B cell (primary cell): ENCODE results near the gene PP2D1. TPM values are rescaled to one million over a fixed set of nuclear protein-coding genes. Genes with fewer than 3 reads are reported as not detected.
"Not testable (repeated sequence)": the region's sequence is repeated elsewhere in the genome, so short reads cannot be mapped to it uniquely, and the experiment has no call there.

ENCODE experiments used
- ATAC-seq: fragments of 200-7000 bp; cut with Tn5 transposase; one replicate; pipeline ENCODE4 v1.10.0; 2021; ENCODE audit warnings: low read depth, mild to moderate bottlenecking, moderate number of reproducible peaks, moderate library complexity
- CTCF ChIA-PET: fragments of 350-600 bp; sonication (Branson Sonifier 250); formaldehyde crosslinking; loops from one replicate; lab custom pipeline; 2021; ENCODE audit warnings: antibody characterized with exemption, inconsistent platforms; lab: Charles Lee
- POLR2A ChIA-PET: fragments of 350-600 bp; sonication (Branson Sonifier 250); formaldehyde crosslinking; loops from one replicate; lab custom pipeline; 2021; ENCODE audit warnings: antibody characterized with exemption; lab: Charles Lee
- DNase-seq: peaks from one replicate; pipeline ENCODE4 v3.0.0; 2013
- H2AFZ ChIP-seq: 2 replicates; pipeline ENCODE4 v1.6.1; 2012; ENCODE audit warnings: mild to moderate bottlenecking, low read depth, low read length; ENCODE audit not compliant: insufficient read depth, poor library complexity, severe bottlenecking
- H3K27ac ChIP-seq, 2 donors: 1 replicate in 1 of 2; 2 replicates in 1 of 2; pipeline ENCODE4 v1.5.1; 2012 to 2013; ENCODE audit warnings: low read length in 2 of 2, mild to moderate bottlenecking in 2 of 2, moderate library complexity in 1 of 2
- H3K27me3 ChIP-seq, 4 experiments: fragments of 200-600 bp in 1 of 4; sonication (generic) in 1 of 4; replicated peaks in 1 of 4; 1 replicate in 2 of 4; 2 replicates in 2 of 4; pipeline versions ENCODE4 v1.6.1 to v1.7.0; 2013 to 2016; ENCODE audit warnings: low read length in 3 of 4, mild to moderate bottlenecking in 2 of 4, mixed read lengths in 1 of 4, moderate library complexity in 1 of 4; ENCODE audit not compliant: insufficient read depth in 4 of 4, control insufficient read depth in 3 of 4; ENCODE audit errors: control extremely low read depth in 1 of 4
- H3K36me3 ChIP-seq, 2 experiments: replicated peaks in 1 of 2; 1 replicate in 1 of 2; 2 replicates in 1 of 2; pipeline versions ENCODE4 v1.6.1 to v1.7.1; 2013; ENCODE audit warnings: low read length in 1 of 2; ENCODE audit not compliant: insufficient read depth in 2 of 2, control insufficient read depth in 1 of 2; ENCODE audit errors: control extremely low read depth in 1 of 2, extremely low read depth in 1 of 2
- H3K4me1 ChIP-seq, 2 donors: fragments of 200-600 bp in 1 of 2; sonication (generic) in 1 of 2; 1 replicate in 1 of 2; 2 replicates in 1 of 2; pipeline versions ENCODE4 v1.5.1 to v1.6.1; 2013 to 2017; ENCODE audit warnings: low read length in 2 of 2; ENCODE audit not compliant: control insufficient read depth in 2 of 2, insufficient read depth in 2 of 2
- H3K4me2 ChIP-seq: replicated peaks from 2 replicates; pipeline ENCODE3; 2012; ENCODE audit warnings: mild to moderate bottlenecking, low read depth, low read length; ENCODE audit not compliant: poor library complexity, severe bottlenecking
- H3K4me3 ChIP-seq, 5 experiments: fragments of 200-600 bp in 1 of 5; sonication (generic) in 1 of 5; 1 replicate in 3 of 5; 2 replicates in 2 of 5; pipeline versions ENCODE4 v1.5.1 to v1.7.0; 2011 to 2016; ENCODE audit warnings: low read length in 4 of 5, mild to moderate bottlenecking in 4 of 5, low read depth in 2 of 5, control low read depth in 1 of 5, moderate library complexity in 1 of 5; ENCODE audit not compliant: insufficient read depth in 1 of 5; ENCODE audit errors: control extremely low read depth in 1 of 5, extremely low read depth in 1 of 5
- H3K79me2 ChIP-seq: fragments of 200-600 bp; sonication (generic); one replicate; pipeline ENCODE4 v1.6.0; 2016; ENCODE audit warnings: low read length; ENCODE audit not compliant: control insufficient read depth, insufficient read depth
- H3K9ac ChIP-seq: fragments of 200-600 bp; sonication (generic); 2 replicates; pipeline ENCODE4 v1.6.1; 2017; ENCODE audit warnings: mild to moderate bottlenecking, low read length, moderate library complexity
- H3K9me3 ChIP-seq, 3 donors: one replicate each; pipeline versions ENCODE4 v1.6.1 to v1.7.1; 2013; ENCODE audit warnings: low read length in 2 of 3; ENCODE audit not compliant: control insufficient read depth in 2 of 3, insufficient read depth in 1 of 3; ENCODE audit errors: control extremely low read depth in 1 of 3
- H4K20me1 ChIP-seq: 2 replicates; pipeline ENCODE4 v1.6.0; 2012; ENCODE audit warnings: mild to moderate bottlenecking, low read length; ENCODE audit not compliant: insufficient read depth, control insufficient read depth, poor library complexity, severe bottlenecking
- H3K27ac Mint-ChIP-seq: one replicate; pipeline ENCODE4 v1.8.0; 2021; ENCODE audit warnings: mixed read lengths
- H3K27me3 Mint-ChIP-seq: one replicate; pipeline ENCODE4 v1.8.0; 2021; ENCODE audit warnings: mixed read lengths
- H3K4me1 Mint-ChIP-seq: one replicate; pipeline ENCODE4 v1.8.0; 2021; ENCODE audit warnings: mixed read lengths
- H3K4me3 Mint-ChIP-seq: one replicate; pipeline ENCODE4 v1.8.0; 2021; ENCODE audit warnings: mixed read lengths
- H3K9me3 Mint-ChIP-seq: one replicate; pipeline ENCODE4 v1.8.0; 2022; ENCODE audit warnings: mixed read lengths; ENCODE audit not compliant: insufficient read depth
- CTCF ChIP-seq: fragments of 200-600 bp; IDR thresholded peaks from one replicate; pipeline ENCODE4 v1.8.0; 2022; ENCODE audit warnings: antibody characterized with exemption, mild to moderate bottlenecking
- EZH2 ChIP-seq: IDR thresholded peaks from 2 replicates; pipeline ENCODE4 v1.6.1; 2012; ENCODE audit warnings: borderline replicate concordance, low read depth, mild to moderate bottlenecking, moderate library complexity, low read length; ENCODE audit not compliant: insufficient read depth, poor library complexity, severe bottlenecking
- WGBS: methylation state at CpG from one replicate; pipeline ENCODE4 v1.1.5; 2013; ENCODE audit warnings: missing lambda C conversion rate; ENCODE audit not compliant: insufficient coverage; 5-methylcytosine and 5-hydroxymethylcytosine counted together
- intact Hi-C: fragments of 100-400 bp; cut with micrococcal nuclease; formaldehyde crosslinking; loops from one replicate; pipeline ENCODE4 v1.10.0; 2022
- polyA plus RNA-seq: library from polyadenylated mRNA; depleted of rRNA; stranded (reverse); fragments of >200 nt; gene quantifications from 2 replicates; pipeline ENCODE4 v1.2.3, GENCODE V29; 2012
- total RNA-seq, 2 donors: library from RNA; stranded (reverse); fragments of 120-200 nt in 1 of 2; gene quantifications; 1 replicate in 1 of 2; 2 replicates in 1 of 2; pipeline versions ENCODE4 v1.2.3 to v1.2.4, GENCODE V29; 2013 to 2022

PP2D1 gene
- total and polyA plus RNA-seq, 2 donors (not counting 1 experiment from before 2014, with no cell fraction given): not detected

- H3K36me3 ChIP-seq: no peaks in the 10 kb centered on the region
- no CpG with 5 or more reads among the region's 2 CpGs for WGBS
- no peaks in the 10 kb centered on the region for H3K27me3 ChIP-seq
- peaks cover 7 to 9% of the 10 kb centered on the region in 2 donors for H3K4me1 ChIP-seq
- TF ChIP-seq EZH2 (no peak), CTCF (no peak)
- ATAC-seq (no peak), DNase-seq (peak; percentile 12)
- no peak overlapping the region for H3K27ac Mint-ChIP-seq
- no peaks in the 10 kb centered on the region for H3K9me3 Mint-ChIP-seq
- H3K9ac ChIP-seq: no peak overlapping the region
- peak overlapping the region; percentile 1 for H2AFZ ChIP-seq
- intact Hi-C loops: no loop called here
- H3K4me2 ChIP-seq: no peak overlapping the region
- H3K27ac ChIP-seq: no peak overlapping the region
- H3K4me3 ChIP-seq: no peak overlapping the region
- H4K20me1 ChIP-seq: no peaks in the 10 kb centered on the region
- no peaks in the 10 kb centered on the region for H3K27me3 Mint-ChIP-seq
- H3K79me2 ChIP-seq: no peaks in the 10 kb centered on the region
- peaks cover 8% of the 10 kb centered on the region for H3K4me1 Mint-ChIP-seq
- H3K9me3 ChIP-seq: no peaks in the 10 kb centered on the region
- CTCF ChIA-PET: no interaction called here
- POLR2A ChIA-PET: no interaction called here
- no peak overlapping the region for H3K4me3 Mint-ChIP-seq
Observed at GRCh38 chr3:20023623-20024405, 11.8 kb upstream of the PP2D1 start.

GRCh38 chr3:20022954-20023622 lies 11.0 kb upstream of the PP2D1 start:
- no peaks in the 10 kb centered on the region for H3K79me2 ChIP-seq
- Mint-ChIP-seq H3K9me3 (no peaks in the 10 kb centered on the region), H3K27me3 (no peaks in the 10 kb centered on the region), H3K4me1 (peaks cover 8% of the 10 kb centered on the region), H3K4me3 (no peak overlapping the region), H3K27ac (no peak overlapping the region)
- ChIA-PET POLR2A (no interaction called here), CTCF (no interaction called here)
- TF ChIP-seq EZH2 (no peak), CTCF (no peak)
- H3K27ac ChIP-seq: no peak overlapping the region
- no peak for ATAC-seq
- no peak overlapping the region for H3K9ac ChIP-seq
- no peak for DNase-seq
- H3K4me2 ChIP-seq: no peak overlapping the region
- H3K4me3 ChIP-seq: no peak overlapping the region
- H4K20me1 ChIP-seq: no peaks in the 10 kb centered on the region
- H3K9me3 ChIP-seq: no peaks in the 10 kb centered on the region
- intact Hi-C loops: no loop called here
- H3K36me3 ChIP-seq: no peaks in the 10 kb centered on the region
- H3K27me3 ChIP-seq: no peaks in the 10 kb centered on the region
- H2AFZ ChIP-seq: peak overlapping the region; percentile 1
- WGBS: no CpG with 5 or more reads among the region's 2 CpGs
- H3K4me1 ChIP-seq: peaks cover 7 to 9% of the 10 kb centered on the region in 2 donors

DNA sequence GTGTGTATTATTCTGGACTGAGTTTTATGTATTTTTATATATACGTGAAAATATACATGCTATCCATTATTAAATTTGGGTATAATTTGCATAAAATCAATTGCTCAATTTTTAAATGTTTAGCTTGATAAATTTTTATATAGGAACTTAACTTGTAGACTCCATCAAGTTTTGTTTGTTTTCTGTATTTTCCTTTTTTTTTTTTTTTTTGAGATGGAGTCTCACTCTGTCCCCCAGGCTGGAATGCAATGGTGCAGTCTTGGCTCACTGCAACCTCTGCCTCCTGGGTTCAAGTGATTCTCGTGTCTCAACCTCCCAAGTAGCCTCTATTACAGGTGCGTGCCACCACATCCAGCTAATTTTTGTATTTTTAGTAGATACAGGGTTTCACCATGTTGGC lies 4.0 kb upstream of the PP2D1 start:
- H3K27me3 ChIP-seq, H3K27ac ChIP-seq, H2AFZ ChIP-seq, H3K9ac ChIP-seq, POLR2A ChIA-PET, H3K27me3 Mint-ChIP-seq, H3K9me3 ChIP-seq, H3K9me3 Mint-ChIP-seq, ATAC-seq, H3K4me2 ChIP-seq, intact Hi-C loops, H3K4me3 ChIP-seq, H3K4me1 Mint-ChIP-seq, H3K79me2 ChIP-seq, H3K4me3 Mint-ChIP-seq, H3K27ac Mint-ChIP-seq, H3K4me1 ChIP-seq, H4K20me1 ChIP-seq, DNase-seq, H3K36me3 ChIP-seq: not testable (repeated sequence)
- CTCF ChIA-PET: interaction anchor here (0.8 kb wide), 1 partner anchor 68 kb away, joined by 3 read pairs; no protein-coding TSS in a partner anchor
- WGBS: no CpG with 5 or more reads among the region's 3 CpGs
